Fibroblast of peridontal ligament (primary cell): ENCODE measurements around the gene DLGAP5.

Source experiments
- DNase-seq: peaks from one replicate; pipeline ENCODE4 v3.0.0-alpha.2; 2010; ENCODE audit errors: extremely low read depth

Gene DLGAP5

GRCh38 chr14:55129428-55130195, 61.8 kb downstream of the DLGAP5 start:
- peak; percentile 56 for DNase-seq

GRCh38 chr14:55129086-55129427, 62.3 kb downstream of the DLGAP5 start, which contains the start of gene LGALS3:
LGALS3 (plus strand) TSS chr14:55129252; CDS start chr14:55137374, 8,122 bp downstream.
- DNase-seq = peak; percentile 41

- DNase-seq = no peak
Observed at GRCh38 chr14:55128386-55129085, 62.8 kb downstream of the DLGAP5 start.

GRCh38 chr14:55127460-55127951, 63.9 kb downstream of the DLGAP5 start:
- DNase-seq = no peak

- DNase-seq = no peak
Observed at GRCh38 chr14:55126932-55127459, 64.4 kb downstream of the DLGAP5 start.

- DNase-seq = no peak
Observed at GRCh38 chr14:55126034-55126433, 65.4 kb downstream of the DLGAP5 start.

- DNase-seq = no peak
Observed at GRCh38 chr14:55125403-55125802, 66.0 kb downstream of the DLGAP5 start.

- DNase-seq = no peak
Observed at GRCh38 chr14:55124774-55125386, 66.5 kb downstream of the DLGAP5 start.

- no peak for DNase-seq
Observed at GRCh38 chr14:55123852-55124639, 67.3 kb downstream of the DLGAP5 start.

GRCh38 chr14:55123101-55123500, 68.3 kb downstream of the DLGAP5 start:
- peak; percentile 90 for DNase-seq

- peak; percentile 58 for DNase-seq
Observed at GRCh38 chr14:55122440-55122986, 68.9 kb downstream of the DLGAP5 start.

- DNase-seq = no peak
Observed at GRCh38 chr14:55121628-55122439, 69.6 kb downstream of the DLGAP5 start.

- DNase-seq = no peak
Observed at GRCh38 chr14:55120571-55121495, 70.6 kb downstream of the DLGAP5 start.

GRCh38 chr14:55118761-55119160, 72.6 kb downstream of the DLGAP5 start:
- peak; percentile 36 for DNase-seq

- peak; percentile 67 for DNase-seq
Observed at GRCh38 chr14:55117803-55118441, 73.5 kb downstream of the DLGAP5 start.

- no peak for DNase-seq
Observed at GRCh38 chr14:55116246-55117030, 74.9 kb downstream of the DLGAP5 start.

- DNase-seq = no peak
Observed at GRCh38 chr14:55115861-55116245, 75.5 kb downstream of the DLGAP5 start.

- no peak for DNase-seq
Observed at GRCh38 chr14:55115460-55115859, 75.9 kb downstream of the DLGAP5 start.
